Measurements from ENCODE around the gene RASAL2. TPM values are rescaled to one million over a fixed set of nuclear protein-coding genes. Genes with fewer than 3 reads are reported as not detected.
A peak's percentile ranks its signal among the peaks of the same experiment; 100 is the strongest.

Gene RASAL2
- total and polyA plus RNA-seq, 2 of the 4 experiments (the other 2 are of a cell fraction), result 13.1 to 20.6 TPM

DNA sequence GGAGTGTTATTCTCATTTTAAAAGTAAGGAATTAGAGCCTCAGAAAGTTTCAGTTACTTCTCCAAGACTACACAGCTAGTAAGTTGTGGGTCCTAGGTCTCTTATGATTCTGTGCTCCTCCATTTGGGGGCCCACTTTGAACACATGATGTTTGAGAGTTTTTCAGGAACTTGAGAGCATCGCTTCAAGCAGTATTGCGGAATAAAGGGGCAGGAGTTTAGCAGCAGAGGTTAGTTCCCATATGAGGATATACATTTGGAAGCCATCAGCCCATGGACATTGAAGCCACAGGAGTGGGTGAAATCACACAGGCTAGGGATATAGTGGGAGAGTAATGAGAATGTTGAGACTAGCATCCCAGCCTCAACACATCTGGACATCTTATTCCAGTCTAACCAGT is 143.2 kb downstream of the RASAL2 start:
- Histone ChIP-seq H3K9me3 (ENCODE audit: control insufficient read depth, insufficient read depth, low read length) (no peaks in the 10 kb centered on the region), H3K79me1 (ENCODE audit: low read depth in 1 of 2, low read length in 2 of 2) (peaks cover 5 to 31% of the 10 kb centered on the region in 2 experiments; a peak in 2 of 4 replicates), H4K20me1 (ENCODE audit: insufficient read depth, low read length) (no peaks in the 10 kb centered on the region), H3K18ac (ENCODE audit: low read depth, low read length) (peak overlapping the region; percentile 46; the same call in 1 of the 2 replicates), H2BK15ac (ENCODE audit: low read depth, low read length) (peak overlapping the region; percentile 62; the same call in 2 of the 3 replicates), H3K27me3 (ENCODE audit: control insufficient read depth, insufficient read depth, low read length) (no peaks in the 10 kb centered on the region), H3K27ac (ENCODE audit: insufficient read depth, low read length) (no peak overlapping the region), H2BK120ac (ENCODE audit: low read depth, low read length) (peak overlapping the region; percentile 35; the same call in 1 of the 2 replicates), H2AFZ (replicated peaks; ENCODE audit: low read length, poor library complexity) (no peak overlapping the region), H3K9ac (ENCODE audit: low read depth, low read length) (no peak overlapping the region), H3K4me2 (ENCODE audit: low read depth, low read length) (no peak overlapping the region), H2AK5ac (ENCODE audit: low read depth, low read length) (peak overlapping the region; percentile 65), H2BK20ac (ENCODE audit: low read depth, low read length) (peak overlapping the region; percentile 80), H3K4me1 (ENCODE audit: control insufficient read depth, insufficient read depth, low read length) (peaks cover 5% of the 10 kb centered on the region), H3K9me1 (ENCODE audit: insufficient read depth, low read length) (no peaks in the 10 kb centered on the region), H3K4me3 (ENCODE audit: insufficient read depth, low read depth, low read length) (no peak overlapping the region), H4K5ac (ENCODE audit: low read depth, low read length) (no peak overlapping the region), H2AK9ac (replicated peaks; ENCODE audit: low read depth, low read length, poor library complexity) (no peak overlapping the region), H3K56ac (ENCODE audit: extremely low read depth, insufficient read depth, low read length) (no peak overlapping the region), H4K8ac (ENCODE audit: low read depth in 2 of 2, low read length in 2 of 2) (no peak overlapping the region), H3K36me3 (ENCODE audit: control insufficient read depth, insufficient read depth, low read length) (no peaks in the 10 kb centered on the region), H2BK5ac (ENCODE audit: low read depth, low read length, poor library complexity, severe bottlenecking) (peak overlapping the region; percentile 12), H3K4ac (ENCODE audit: low read depth, low read length) (peak overlapping the region; percentile 51), H3K14ac (replicated peaks; ENCODE audit: low read depth, low read length) (0 out of 2 replicates have a peak overlapping the region, but pooled peaks have one; percentile 12), H4K91ac (ENCODE audit: insufficient read depth, low read depth, low read length) (0 out of 2 replicates have a peak overlapping the region, but pooled peaks have one; percentile 6), H3K23ac (ENCODE audit: low read depth, low read length) (peak overlapping the region; percentile 13)
- ChIA-PET CTCF (interaction anchor here (1.5 kb wide), 1 partner anchor 205 kb away, joined by 3 read pairs; no protein-coding TSS in a partner anchor), POLR2A (ENCODE audit: unreplicated experiment) (no interaction called here)
- no TSS peak for BruUV-seq (replicated peaks)
- WGBS, 2 experiments (ENCODE audit: extremely low coverage in 2 of 2, insufficient read length in 1 of 2), result 100% methylated on average over 1 of the region's 2 CpGs; no CpG with 5 or more reads in 1 of the 2 experiments
- TF ChIP-seq FOS (IDR thresholded peaks at IDR 0.05; ENCODE audit: low read depth, low read length) (no peak), SMC3 (IDR thresholded peaks at IDR 0.05; ENCODE audit: low read depth, low read length) (no peak), RCOR1 (IDR thresholded peaks at IDR 0.05; ENCODE audit: insufficient replicate concordance, low read length) (no peak), RFX5 (IDR thresholded peaks at IDR 0.05; ENCODE audit: low read depth, low read length) (no peak), BHLHE40 (IDR thresholded peaks at IDR 0.05; ENCODE audit: low read depth, low read length) (no peak), POLR2A (IDR thresholded peaks at IDR 0.05; ENCODE audit: low read depth, low read length) (no peak), MXI1 (IDR thresholded peaks at IDR 0.05; ENCODE audit: borderline replicate concordance, low read depth, low read length) (no peak), MAFK (IDR thresholded peaks at IDR 0.05; ENCODE audit: low read depth, low read length) (no peak), CEBPB (IDR thresholded peaks at IDR 0.05; ENCODE audit: low read depth, low read length) (no peak)
- TF ChIP-seq, protein P1, sequence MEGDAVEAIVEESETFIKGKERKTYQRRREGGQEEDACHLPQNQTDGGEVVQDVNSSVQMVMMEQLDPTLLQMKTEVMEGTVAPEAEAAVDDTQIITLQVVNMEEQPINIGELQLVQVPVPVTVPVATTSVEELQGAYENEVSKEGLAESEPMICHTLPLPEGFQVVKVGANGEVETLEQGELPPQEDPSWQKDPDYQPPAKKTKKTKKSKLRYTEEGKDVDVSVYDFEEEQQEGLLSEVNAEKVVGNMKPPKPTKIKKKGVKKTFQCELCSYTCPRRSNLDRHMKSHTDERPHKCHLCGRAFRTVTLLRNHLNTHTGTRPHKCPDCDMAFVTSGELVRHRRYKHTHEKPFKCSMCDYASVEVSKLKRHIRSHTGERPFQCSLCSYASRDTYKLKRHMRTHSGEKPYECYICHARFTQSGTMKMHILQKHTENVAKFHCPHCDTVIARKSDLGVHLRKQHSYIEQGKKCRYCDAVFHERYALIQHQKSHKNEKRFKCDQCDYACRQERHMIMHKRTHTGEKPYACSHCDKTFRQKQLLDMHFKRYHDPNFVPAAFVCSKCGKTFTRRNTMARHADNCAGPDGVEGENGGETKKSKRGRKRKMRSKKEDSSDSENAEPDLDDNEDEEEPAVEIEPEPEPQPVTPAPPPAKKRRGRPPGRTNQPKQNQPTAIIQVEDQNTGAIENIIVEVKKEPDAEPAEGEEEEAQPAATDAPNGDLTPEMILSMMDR (conservative IDR thresholded peaks at IDR 0.05; ENCODE audit: low read depth, low read length), result no peak
- ATAC-seq (ENCODE audit: low read depth) (no peak), DNase-seq (no peak)
- intact Hi-C loops (cut with micrococcal nuclease) (loop anchor here (5.0 kb wide), 1 partner anchor 145 kb away; the partner anchor contains the start of gene RASAL2), in situ Hi-C loops (cut with MboI; ENCODE audit: low sequenced_read_pairs) (no loop called here), dilution Hi-C loops (cut with HindIII; ENCODE audit: low sequenced_read_pairs, unreplicated experiment) (no loop called here)
